H9 (cell line): ENCODE measurements around the gene NAGPA. TPM values are rescaled to one million over a fixed set of nuclear protein-coding genes. Genes with fewer than 3 reads are reported as not detected.
"Not testable (repeated sequence)": the region's sequence is repeated elsewhere in the genome, so short reads cannot be mapped to it uniquely, and the experiment has no call there.

Experiments
- DNase-seq: peaks from one replicate; pipeline ENCODE4 v3.0.0-alpha.2; 2017
- H2AFZ ChIP-seq: one replicate; pipeline ENCODE4 v1.6.1; 2013; ENCODE audit warnings: mild to moderate bottlenecking, low read length, control low read depth, moderate library complexity
- H2AK5ac ChIP-seq: 2 replicates; pipeline ENCODE4 v1.6.1; 2013; ENCODE audit warnings: low read length, control low read depth, mixed read lengths; ENCODE audit not compliant: insufficient read length
- H2BK120ac ChIP-seq: one replicate; pipeline ENCODE4 v1.6.1; 2013; ENCODE audit warnings: low read depth, mild to moderate bottlenecking, low read length, control low read depth, inconsistent platforms; ENCODE audit not compliant: poor library complexity, severe bottlenecking
- H2BK12ac ChIP-seq: 2 replicates; pipeline ENCODE4 v1.6.1; 2013; ENCODE audit warnings: low read length, control low read depth, mixed read lengths, low read depth; ENCODE audit not compliant: insufficient read length
- H2BK15ac ChIP-seq: 2 replicates; pipeline ENCODE4 v1.6.1; 2013; ENCODE audit warnings: low read depth, low read length, control low read depth
- H2BK20ac ChIP-seq: one replicate; pipeline ENCODE4 v1.6.1; 2013; ENCODE audit warnings: low read depth, mild to moderate bottlenecking, low read length, control low read depth, inconsistent platforms; ENCODE audit not compliant: poor library complexity, severe bottlenecking
- H2BK5ac ChIP-seq: 2 replicates; pipeline ENCODE4 v1.6.1; 2013; ENCODE audit warnings: low read length, control low read depth, mixed read lengths; ENCODE audit not compliant: insufficient read length
- H3K14ac ChIP-seq: 2 replicates; pipeline ENCODE4 v1.6.1; 2013; ENCODE audit warnings: low read length, control low read depth; ENCODE audit not compliant: insufficient read depth
- H3K18ac ChIP-seq: 2 replicates; pipeline ENCODE4 v1.6.1; 2013; ENCODE audit warnings: low read depth, mild to moderate bottlenecking, mixed read lengths, low read length, control low read depth; ENCODE audit not compliant: insufficient read length
- H3K23ac ChIP-seq: 2 replicates; pipeline ENCODE4 v1.6.1; 2013; ENCODE audit warnings: low read length, control low read depth, mixed read lengths, low read depth; ENCODE audit not compliant: insufficient read length
- H3K23me2 ChIP-seq: 2 replicates; pipeline ENCODE4 v1.6.1; 2013; ENCODE audit warnings: low read depth, mild to moderate bottlenecking, mixed read lengths, low read length, control low read depth; ENCODE audit not compliant: insufficient read length, poor library complexity, severe bottlenecking
- H3K27ac ChIP-seq: 2 replicates; pipeline ENCODE4 v1.5.1; 2013; ENCODE audit warnings: low read length, control low read depth, mixed read lengths, low read depth; ENCODE audit not compliant: insufficient read length
- H3K27me3 ChIP-seq: 2 replicates; pipeline ENCODE4 v1.6.1; 2013; ENCODE audit warnings: low read length, control low read depth, inconsistent platforms; ENCODE audit not compliant: insufficient read depth
- H3K4ac ChIP-seq: 2 replicates; pipeline ENCODE4 v1.6.1; 2013; ENCODE audit warnings: low read depth, mild to moderate bottlenecking, control low read depth, inconsistent platforms, low read length, moderate library complexity
- H3K4me1 ChIP-seq: 2 replicates; pipeline ENCODE4 v1.6.1; 2013; ENCODE audit warnings: low read length, control low read depth, inconsistent platforms; ENCODE audit not compliant: insufficient read depth
- H3K4me2 ChIP-seq: 2 replicates; pipeline ENCODE4 v1.6.1; 2013; ENCODE audit warnings: low read length, control low read depth, mixed read lengths; ENCODE audit not compliant: insufficient read length, insufficient read depth
- H3K56ac ChIP-seq: 2 replicates; pipeline ENCODE4 v1.6.1; 2013; ENCODE audit warnings: low read depth, mild to moderate bottlenecking, mixed read lengths, low read length, control low read depth; ENCODE audit not compliant: insufficient read length
- H3K79me1 ChIP-seq: 2 replicates; pipeline ENCODE4 v1.6.1; 2013; ENCODE audit warnings: low read depth, mild to moderate bottlenecking, moderate library complexity, low read length, control low read depth, inconsistent platforms; ENCODE audit not compliant: insufficient read depth, poor library complexity, severe bottlenecking
- H3K79me2 ChIP-seq: 2 replicates; pipeline ENCODE4 v1.6.1; 2013; ENCODE audit warnings: low read length, control low read depth, inconsistent platforms; ENCODE audit not compliant: insufficient read depth
- H3K9ac ChIP-seq: 2 replicates; pipeline ENCODE4 v1.6.1; 2013; ENCODE audit warnings: low read length, control low read depth, mixed read lengths; ENCODE audit not compliant: insufficient read length; ENCODE audit errors: extremely low read depth
- H3K9me3 ChIP-seq: one replicate; pipeline ENCODE4 v1.6.1; 2013; ENCODE audit warnings: low read depth, low read length, inconsistent platforms; ENCODE audit not compliant: control insufficient read depth
- H3T11ph ChIP-seq: one replicate; pipeline ENCODE4 v1.6.1; 2013; ENCODE audit warnings: mild to moderate bottlenecking, low read length, control low read depth, inconsistent platforms
- H4K20me1 ChIP-seq: one replicate; pipeline ENCODE4 v1.6.1; 2013; ENCODE audit not compliant: control insufficient read depth, insufficient read length, insufficient read depth
- H4K5ac ChIP-seq: 2 replicates; pipeline ENCODE4 v1.6.1; 2013; ENCODE audit warnings: low read depth, mild to moderate bottlenecking, mixed read lengths, low read length, control low read depth; ENCODE audit not compliant: insufficient read length
- H4K8ac ChIP-seq: replicated peaks from 2 replicates; pipeline ENCODE4 v1.6.1; 2013; ENCODE audit warnings: low read length, control low read depth, mixed read lengths, low read depth; ENCODE audit not compliant: insufficient read length
- H4K91ac ChIP-seq: 2 replicates; pipeline ENCODE4 v1.6.1; 2013; ENCODE audit warnings: low read depth, mild to moderate bottlenecking, moderate library complexity, mixed read lengths, low read length, control low read depth; ENCODE audit not compliant: insufficient read length
- H3K27ac Mint-ChIP-seq, 3 experiments: 2 replicates in 2 of 3; 3 replicates in 1 of 3; pipeline ENCODE4 v1.8.0; 2020 to 2021; ENCODE audit warnings: mixed read lengths in 3 of 3, mild to moderate bottlenecking in 1 of 3, moderate library complexity in 1 of 3
- H3K27me3 Mint-ChIP-seq: 2 replicates; pipeline ENCODE4 v1.8.0; 2021; ENCODE audit warnings: low read depth, mild to moderate bottlenecking, moderate library complexity, mixed read lengths
- H3K36me3 Mint-ChIP-seq, 3 experiments: 2 replicates in 2 of 3; 3 replicates in 1 of 3; pipeline ENCODE4 v1.8.0; 2020 to 2021; ENCODE audit warnings: low read depth in 3 of 3, mixed read lengths in 3 of 3; ENCODE audit not compliant: insufficient read depth in 1 of 3
- H3K4me1 Mint-ChIP-seq, 2 experiments: 2 replicates each; pipeline ENCODE4 v1.8.0; 2020; ENCODE audit warnings: mixed read lengths in 2 of 2
- H3K4me3 Mint-ChIP-seq, 2 experiments: 2 replicates in 1 of 2; 3 replicates in 1 of 2; pipeline ENCODE4 v1.8.0; 2020 to 2021; ENCODE audit warnings: mild to moderate bottlenecking in 2 of 2, mixed read lengths in 2 of 2, moderate library complexity in 1 of 2
- H3K9me3 Mint-ChIP-seq, 2 experiments: 2 replicates in 1 of 2; 3 replicates in 1 of 2; pipeline ENCODE4 v1.8.0; 2020; ENCODE audit warnings: mild to moderate bottlenecking in 2 of 2, mixed read lengths in 2 of 2, moderate library complexity in 1 of 2
- WGBS: extraction: QIAGEN DNeasy Blood & Tissue Kit; methylation state at CpG from one replicate; pipeline ENCODE4 v1.1.7; 2013; ENCODE audit warnings: missing lambda C conversion rate, low lambda C conversion rate, mixed read lengths; ENCODE audit not compliant: insufficient read length; ENCODE audit errors: extremely low coverage; 5-methylcytosine and 5-hydroxymethylcytosine counted together
- total RNA-seq: library from RNA; stranded (reverse); gene quantifications from 2 replicates; pipeline ENCODE4 v1.2.1, GENCODE V29; 2021
- TF ChIP-seq, protein P1 (sequence below): fragments of 200-600 bp; sonication (generic); conservative IDR thresholded peaks from 3 replicates; pipeline ENCODE4 v1.8.0; 2021; ENCODE audit warnings: antibody characterized with exemption, mild to moderate bottlenecking

The NAGPA gene
- total RNA-seq, 1 experiment from 2014 or later = 12.1 TPM

DNA sequence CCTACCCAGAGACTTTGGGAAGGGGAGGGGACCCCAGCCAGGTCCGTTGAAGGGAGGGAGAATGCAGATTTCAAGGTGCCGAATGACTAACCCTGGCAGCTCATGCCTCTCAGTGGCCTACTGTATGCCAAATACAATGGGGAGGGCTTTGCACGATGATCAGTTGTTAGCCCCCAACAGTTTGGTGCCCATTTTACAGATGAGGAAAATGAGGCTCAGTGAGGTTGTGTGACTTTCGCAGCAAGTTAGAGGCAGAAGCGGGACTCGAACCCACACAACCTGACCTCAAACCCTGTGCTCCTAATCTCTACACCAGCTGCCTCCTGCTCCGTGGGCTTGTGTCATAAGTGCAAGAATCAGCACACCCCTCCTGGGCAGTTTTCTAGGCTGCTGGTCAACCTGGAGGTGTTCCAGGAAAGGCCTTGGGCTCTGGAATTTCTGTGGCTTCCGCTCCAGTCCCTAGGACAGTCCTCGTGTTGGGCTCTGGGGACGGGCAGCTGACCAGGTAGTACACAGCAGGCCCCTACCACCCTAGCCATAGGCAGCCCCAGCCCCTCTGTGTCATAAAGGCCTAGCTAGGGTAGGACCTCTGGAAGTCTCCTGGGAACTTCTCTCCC lies 11.9 kb upstream of the NAGPA start:
- H4K5ac ChIP-seq = no peak overlapping the region
- peak overlapping the region in 1 of 3 experiments; percentile 79; a peak in 1 of 7 replicates for H3K27ac Mint-ChIP-seq
- no peak overlapping the region for H2BK5ac ChIP-seq
- H3K9me3 ChIP-seq = no peaks in the 10 kb centered on the region
- H3K4me2 ChIP-seq = no peak overlapping the region
- H2BK12ac ChIP-seq = no peak overlapping the region
- no peak overlapping the region for H2AFZ ChIP-seq
- no peak overlapping the region for H3K4ac ChIP-seq
- no peak overlapping the region for H2BK120ac ChIP-seq
- H3K79me2 ChIP-seq = no peaks in the 10 kb centered on the region
- H2BK15ac ChIP-seq = no peak overlapping the region
- no peak overlapping the region for H3K23ac ChIP-seq
- no peak overlapping the region for H3K27ac ChIP-seq
- no peaks in the 10 kb centered on the region for H3K9me3 Mint-ChIP-seq
- no peaks in the 10 kb centered on the region for H3K27me3 ChIP-seq
- no peak for DNase-seq
- H3K56ac ChIP-seq = no peak overlapping the region
- WGBS = no CpG with 5 or more reads among the region's 10 CpGs
- H3K4me1 Mint-ChIP-seq = peaks cover 4 to 9% of the 10 kb centered on the region in 2 experiments; a peak in 3 of 4 replicates
- H3K27me3 Mint-ChIP-seq = peaks cover 5% of the 10 kb centered on the region; the same call in 1 of the 2 replicates
- no peak overlapping the region for H3K14ac ChIP-seq
- no peaks in the 10 kb centered on the region for H3K36me3 Mint-ChIP-seq
- H3K4me3 Mint-ChIP-seq = no peak overlapping the region
- H2BK20ac ChIP-seq = no peak overlapping the region
- no peak overlapping the region for H3K9ac ChIP-seq
- no peak overlapping the region for H3T11ph ChIP-seq
- H3K18ac ChIP-seq = no peak overlapping the region
- no peak overlapping the region for H2AK5ac ChIP-seq
- no peak overlapping the region for H4K91ac ChIP-seq
- H3K4me1 ChIP-seq = no peaks in the 10 kb centered on the region
- no peaks in the 10 kb centered on the region for H3K23me2 ChIP-seq
- H4K8ac ChIP-seq = no peak overlapping the region
- H3K79me1 ChIP-seq = no peaks in the 10 kb centered on the region
- no peaks in the 10 kb centered on the region for H4K20me1 ChIP-seq
- TF ChIP-seq, protein P1, sequence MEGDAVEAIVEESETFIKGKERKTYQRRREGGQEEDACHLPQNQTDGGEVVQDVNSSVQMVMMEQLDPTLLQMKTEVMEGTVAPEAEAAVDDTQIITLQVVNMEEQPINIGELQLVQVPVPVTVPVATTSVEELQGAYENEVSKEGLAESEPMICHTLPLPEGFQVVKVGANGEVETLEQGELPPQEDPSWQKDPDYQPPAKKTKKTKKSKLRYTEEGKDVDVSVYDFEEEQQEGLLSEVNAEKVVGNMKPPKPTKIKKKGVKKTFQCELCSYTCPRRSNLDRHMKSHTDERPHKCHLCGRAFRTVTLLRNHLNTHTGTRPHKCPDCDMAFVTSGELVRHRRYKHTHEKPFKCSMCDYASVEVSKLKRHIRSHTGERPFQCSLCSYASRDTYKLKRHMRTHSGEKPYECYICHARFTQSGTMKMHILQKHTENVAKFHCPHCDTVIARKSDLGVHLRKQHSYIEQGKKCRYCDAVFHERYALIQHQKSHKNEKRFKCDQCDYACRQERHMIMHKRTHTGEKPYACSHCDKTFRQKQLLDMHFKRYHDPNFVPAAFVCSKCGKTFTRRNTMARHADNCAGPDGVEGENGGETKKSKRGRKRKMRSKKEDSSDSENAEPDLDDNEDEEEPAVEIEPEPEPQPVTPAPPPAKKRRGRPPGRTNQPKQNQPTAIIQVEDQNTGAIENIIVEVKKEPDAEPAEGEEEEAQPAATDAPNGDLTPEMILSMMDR = no peak

DNA sequence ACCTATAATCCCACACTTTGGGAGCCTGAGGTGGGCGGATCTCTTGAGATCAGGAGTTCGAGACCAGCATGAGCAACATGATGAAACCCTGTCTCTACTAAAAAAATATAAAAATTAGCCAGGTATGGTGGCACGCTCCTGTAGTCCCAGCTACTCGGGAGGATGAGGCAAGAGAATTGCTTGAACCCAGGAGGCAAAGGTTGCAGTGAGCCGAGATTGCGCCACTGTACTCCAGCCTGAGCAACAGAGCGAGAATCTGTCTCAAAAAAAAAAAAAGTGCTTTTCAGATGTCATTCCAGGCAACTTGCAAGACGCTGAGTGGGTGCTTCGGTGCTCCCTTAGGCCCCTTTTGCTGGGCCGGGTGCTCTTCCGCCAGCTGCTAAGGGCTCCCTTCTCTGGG lies 10.8 kb upstream of the NAGPA start:
- H3K27ac ChIP-seq, H2AFZ ChIP-seq, H3K27me3 ChIP-seq, H3K4me2 ChIP-seq, H3K23me2 ChIP-seq, H3K56ac ChIP-seq, H3K4ac ChIP-seq, H3K36me3 Mint-ChIP-seq, H3K23ac ChIP-seq, H4K8ac ChIP-seq, H3K18ac ChIP-seq, H3K9me3 Mint-ChIP-seq, H4K20me1 ChIP-seq, H4K91ac ChIP-seq, H3K9me3 ChIP-seq, H3K9ac ChIP-seq, H2BK15ac ChIP-seq, H2BK20ac ChIP-seq, H4K5ac ChIP-seq, H3K27me3 Mint-ChIP-seq, DNase-seq, H3K27ac Mint-ChIP-seq, H3T11ph ChIP-seq, H2AK5ac ChIP-seq, H2BK120ac ChIP-seq, H3K4me1 Mint-ChIP-seq, H3K79me2 ChIP-seq, H2BK12ac ChIP-seq, H3K4me3 Mint-ChIP-seq, H3K79me1 ChIP-seq, H3K14ac ChIP-seq, H3K4me1 ChIP-seq, H2BK5ac ChIP-seq: not testable (repeated sequence)
- no CpG with 5 or more reads among the region's 11 CpGs for WGBS
